Measurements from ENCODE around the gene MMP21. TPM values are rescaled to one million over a fixed set of nuclear protein-coding genes. Genes with fewer than 3 reads are reported as not detected.
A peak's percentile ranks its signal among the peaks of the same experiment; 100 is the strongest.

Gene MMP21
- total and polyA plus RNA-seq, 2 experiments from 2014 or later = not detected

- TF ChIP-seq ZNF462 (CRISPR knock-in tag; IDR thresholded peaks at IDR 0.05) (no peak), STAT1 (IDR thresholded peaks at IDR 0.05; ENCODE audit: unreplicated experiment) (no peak), NANOG (IDR thresholded peaks at IDR 0.05; ENCODE audit: borderline replicate concordance) (no peak)
- peaks cover 2% of the 10 kb centered on the region for H3K36me3 ChIP-seq (ENCODE audit: insufficient read depth)
- ATAC-seq (no peak), DNase-seq (ENCODE audit: low spot score) (no peak)
- Mint-ChIP-seq H3K4me3 (no peak overlapping the region), H3K27ac (no peak overlapping the region), H3K9me3 (no peaks in the 10 kb centered on the region), H3K36me3 (ENCODE audit: low read depth) (peaks cover 11% of the 10 kb centered on the region; the same call in 2 of the 3 replicates), H3K27me3 (ENCODE audit: insufficient read depth, low read depth, poor library complexity) (peaks cover 1% of the 10 kb centered on the region), H3K4me1 (no peaks in the 10 kb centered on the region)
- no peak overlapping the region for H3K4me2 ChIP-seq
- H3K27ac ChIP-seq (ENCODE audit: low read depth) = no peak overlapping the region
- H3K4me1 ChIP-seq (ENCODE audit: insufficient read depth) = no peaks in the 10 kb centered on the region
- no peaks in the 10 kb centered on the region for H3K27me3 ChIP-seq (ENCODE audit: insufficient read depth)
- H3K9me2 ChIP-seq (ENCODE audit: insufficient read depth) = no peaks in the 10 kb centered on the region
- H2AFZ ChIP-seq = no peak overlapping the region
- H4K20me1 ChIP-seq (replicated peaks; ENCODE audit: insufficient read depth) = no peaks in the 10 kb centered on the region
- H3F3A ChIP-seq (replicated peaks; ENCODE audit: low read depth) = no peaks in the 10 kb centered on the region
- no peaks in the 10 kb centered on the region for H3K79me2 ChIP-seq (replicated peaks; ENCODE audit: insufficient read depth)
- no peak overlapping the region for H3K4me3 ChIP-seq
Measured at GRCh38 chr10:125769175-125769574, 6.4 kb downstream of the MMP21 start.

GRCh38 chr10:125768219-125768855, 7.3 kb downstream of the MMP21 start:
- peaks cover 10% of the 10 kb centered on the region for H3K36me3 ChIP-seq (ENCODE audit: insufficient read depth)
- H3K27ac ChIP-seq (ENCODE audit: low read depth) = no peak overlapping the region
- peak; percentile 38; the same call in 2 of the 3 replicates for ATAC-seq
- Mint-ChIP-seq H3K27me3 (ENCODE audit: insufficient read depth, low read depth, poor library complexity) (peaks cover 1% of the 10 kb centered on the region), H3K36me3 (ENCODE audit: low read depth) (peaks cover 20% of the 10 kb centered on the region; the same call in 2 of the 3 replicates), H3K4me3 (no peak overlapping the region), H3K4me1 (no peaks in the 10 kb centered on the region), H3K27ac (no peak overlapping the region), H3K9me3 (no peaks in the 10 kb centered on the region)
- H3K4me1 ChIP-seq (ENCODE audit: insufficient read depth) = no peaks in the 10 kb centered on the region
- H2AFZ ChIP-seq = no peak overlapping the region
- H3K27me3 ChIP-seq (ENCODE audit: insufficient read depth) = no peaks in the 10 kb centered on the region
- TF ChIP-seq ZNF331 (CRISPR knock-in tag; IDR thresholded peaks at IDR 0.05; ENCODE audit: low read depth) (no peak), NANOG (IDR thresholded peaks at IDR 0.05; ENCODE audit: borderline replicate concordance) (no peak), REST (IDR thresholded peaks at IDR 0.05; ENCODE audit: unreplicated experiment) (no peak)
- H3K4me3 ChIP-seq = no peak overlapping the region
- no peak for DNase-seq (ENCODE audit: low spot score)
- no peaks in the 10 kb centered on the region for H3K79me2 ChIP-seq (replicated peaks; ENCODE audit: insufficient read depth)
- H3F3A ChIP-seq (replicated peaks; ENCODE audit: low read depth) = no peaks in the 10 kb centered on the region
- no peaks in the 10 kb centered on the region for H4K20me1 ChIP-seq (replicated peaks; ENCODE audit: insufficient read depth)
- no peaks in the 10 kb centered on the region for H3K9me2 ChIP-seq (ENCODE audit: insufficient read depth)
- H3K4me2 ChIP-seq = no peak overlapping the region
